Uterus (tissue), 4 donors: ENCODE measurements around the gene CACNA1C. TPM values are rescaled to one million over a fixed set of nuclear protein-coding genes. Genes with fewer than 3 reads are reported as not detected.

ENCODE experiments used
- DNase-seq, 2 donors: peaks; one replicate each; pipeline ENCODE4 v3.0.0-alpha.2; 2019 to 2020
- H3K27ac ChIP-seq, 2 donors: fragments of 200-600 bp; sonication (generic); 1 replicate in 1 of 2; 2 replicates in 1 of 2; pipeline ENCODE4 v1.5.1; 2016 to 2018
- H3K27me3 ChIP-seq, 2 donors: fragments of 200-600 bp; sonication (generic); one replicate each; pipeline ENCODE4 v1.5.1; 2018 to 2019; ENCODE audit warnings: control low read depth in 1 of 2
- H3K36me3 ChIP-seq, 2 donors: fragments of 200-600 bp; sonication (generic); one replicate each; pipeline ENCODE4 v1.5.1; 2019; ENCODE audit warnings: control low read depth in 1 of 2
- H3K4me1 ChIP-seq, 2 donors: fragments of 200-600 bp; sonication (generic); one replicate each; pipeline ENCODE4 v1.5.1; 2018 to 2019; ENCODE audit warnings: control low read depth in 1 of 2
- H3K4me3 ChIP-seq, 2 donors: fragments of 200-600 bp; sonication (generic); 1 replicate in 1 of 2; 2 replicates in 1 of 2; pipeline ENCODE4 v1.5.1; 2018 to 2019; ENCODE audit warnings: mild to moderate bottlenecking in 1 of 2
- H3K9me3 ChIP-seq, 2 donors: fragments of 200-600 bp; sonication (generic); one replicate each; pipeline ENCODE4 v1.5.1; 2019; ENCODE audit warnings: control low read depth in 1 of 2
- CTCF ChIP-seq, 4 experiments: fragments of 200-600 bp in 2 of 4; fragments of 450-650 bp in 2 of 4; sonication (generic) in 2 of 4; IDR thresholded peaks; one replicate each; pipeline ENCODE4 v1.5.1; 2016 to 2019; ENCODE audit warnings: antibody characterized with exemption in 4 of 4, mild to moderate bottlenecking in 2 of 4, moderate library complexity in 1 of 4
- POLR2A ChIP-seq, 2 donors: fragments of 450-650 bp; IDR thresholded peaks; one replicate each; pipeline ENCODE4 v1.6.1; 2016; ENCODE audit warnings: antibody characterized with exemption in 2 of 2, mild to moderate bottlenecking in 1 of 2, moderate library complexity in 1 of 2
- intact Hi-C: fragments of 100-400 bp; cut with DNase I; formaldehyde crosslinking; loops from one replicate; pipeline ENCODE4 v1.15.1; 2023; ENCODE audit warnings: low total_unique reads
- total RNA-seq, 4 donors: library from RNA; depleted of rRNA in 3 of 4; stranded (reverse); fragments of >200 nt in 3 of 4; gene quantifications; one replicate each; pipeline versions ENCODE4 v1.1.0 to v1.2.4, GENCODE V29; 2014 to 2023
- donor health status: DM: yes; HTN: yes; CAD: no.

Gene CACNA1C
- total RNA-seq, 4 donors from 2014 or later: 15.9 to 121 (median 32.1) TPM

- intact Hi-C loops: no loop called here
Observed at GRCh38 chr12:2268471-2269286, 215.9 kb downstream of the CACNA1C start.

GRCh38 chr12:2270846-2271245 lies 218.1 kb downstream of the CACNA1C start:
- Histone ChIP-seq H3K27me3 (no peaks in the 10 kb centered on the region), H3K36me3 (no peaks in the 10 kb centered on the region), H3K27ac (no peak overlapping the region), H3K9me3 (no peaks in the 10 kb centered on the region), H3K4me3 (no peak overlapping the region), H3K4me1 (peaks cover 5 to 20% of the 10 kb centered on the region in 2 donors)
- TF ChIP-seq POLR2A (IDR thresholded peaks at IDR 0.05): no peak
- no peak for TF ChIP-seq CTCF (IDR thresholded peaks at IDR 0.05)
- DNase-seq: no peak
- intact Hi-C loops: loop anchor here (10.0 kb wide), 1 partner anchor 216 kb away; the partner anchor contains the start of gene CACNA1C

More at GRCh38 chr12:2268471-2269286, 215.9 kb downstream of the CACNA1C start:
- H3K27me3 ChIP-seq: no peaks in the 10 kb centered on the region
- DNase-seq: no peak
- peaks cover 21 to 25% of the 10 kb centered on the region in 2 donors for H3K4me1 ChIP-seq
- H3K27ac ChIP-seq: peak overlapping the region; percentile 62 to 68
- no peaks in the 10 kb centered on the region for H3K36me3 ChIP-seq
- H3K9me3 ChIP-seq: no peaks in the 10 kb centered on the region
- no peak for TF ChIP-seq CTCF (IDR thresholded peaks at IDR 0.05)
- no peak overlapping the region for H3K4me3 ChIP-seq

- DNase-seq: no peak
- no peaks in the 10 kb centered on the region for H3K27me3 ChIP-seq
- TF ChIP-seq POLR2A (IDR thresholded peaks at IDR 0.05) (no peak), CTCF (IDR thresholded peaks at IDR 0.05) (no peak)
- H3K27ac ChIP-seq: no peak overlapping the region
- H3K36me3 ChIP-seq: no peaks in the 10 kb centered on the region
- intact Hi-C loops: loop anchor here (10.0 kb wide), 1 partner anchor 217 kb away; the partner anchor contains the start of gene CACNA1C
- H3K4me1 ChIP-seq: peaks cover 5 to 20% of the 10 kb centered on the region in 2 donors
- no peaks in the 10 kb centered on the region for H3K9me3 ChIP-seq
- no peak overlapping the region for H3K4me3 ChIP-seq
Observed at GRCh38 chr12:2271961-2272360, 219.2 kb downstream of the CACNA1C start.

- H3K4me3 ChIP-seq: no peak overlapping the region
- intact Hi-C loops: loop anchor here (10.0 kb wide), 1 partner anchor 218 kb away; the partner anchor contains the start of gene CACNA1C
- DNase-seq: peak in 1 of 2 donors; percentile 63
Observed at GRCh38 chr12:2273288-2273687, 220.5 kb downstream of the CACNA1C start.

More at GRCh38 chr12:2273288-2273687, 220.5 kb downstream of the CACNA1C start:
- Histone ChIP-seq H3K9me3 (no peaks in the 10 kb centered on the region), H3K27ac (peak overlapping the region in 1 of 2 donors; percentile 10), H3K27me3 (no peaks in the 10 kb centered on the region), H3K36me3 (no peaks in the 10 kb centered on the region), H3K4me1 (peaks cover 0 to 10% of the 10 kb centered on the region in 2 donors)
- TF ChIP-seq POLR2A (IDR thresholded peaks at IDR 0.05) (no peak), CTCF (IDR thresholded peaks at IDR 0.05) (peak in 3 of 4 experiments; percentile 27 to 43 (median 39))
